KMS-11 (cell line): ENCODE data around the gene NUSAP1.

Experiments used
- H2AFZ ChIP-seq: fragments of 200-600 bp; sonication (generic); 2 replicates; pipeline ENCODE4 v1.6.1; 2016; ENCODE audit warnings: antibody characterized with exemption, mixed run types, low read depth
- H3K27ac ChIP-seq: fragments of 200-600 bp; sonication (generic); 2 replicates; pipeline ENCODE4 v1.6.1; 2016; ENCODE audit warnings: mild to moderate bottlenecking, mixed run types
- H3K27me3 ChIP-seq: fragments of 200-600 bp; sonication (generic); 2 replicates; pipeline ENCODE4 v1.6.1; 2017; ENCODE audit warnings: mild to moderate bottlenecking, low read depth, mixed run types, moderate library complexity; ENCODE audit not compliant: insufficient read depth
- H3K36me3 ChIP-seq: fragments of 200-600 bp; sonication (generic); 2 replicates; pipeline ENCODE4 v1.6.1; 2017; ENCODE audit warnings: mild to moderate bottlenecking, mixed run types; ENCODE audit not compliant: insufficient read depth
- H3K4me1 ChIP-seq: fragments of 200-600 bp; sonication (generic); 2 replicates; pipeline ENCODE4 v1.6.1; 2016; ENCODE audit warnings: mild to moderate bottlenecking, low read depth, mixed run types; ENCODE audit not compliant: poor library complexity, severe bottlenecking
- H3K4me2 ChIP-seq: fragments of 200-600 bp; sonication (generic); 2 replicates; pipeline ENCODE4 v1.7.0; 2016; ENCODE audit warnings: mild to moderate bottlenecking, mixed run types
- H3K4me3 ChIP-seq: fragments of 200-600 bp; sonication (generic); IDR thresholded peaks from 2 replicates; pipeline ENCODE4 v1.6.1; 2017; ENCODE audit warnings: low read depth, low read length, mixed read lengths; ENCODE audit not compliant: insufficient read depth
- H3K79me2 ChIP-seq: fragments of 200-600 bp; sonication (generic); 2 replicates; pipeline ENCODE4 v1.6.1; 2016; ENCODE audit warnings: low read depth, mixed run types; ENCODE audit not compliant: insufficient read depth
- H3K9ac ChIP-seq: fragments of 200-600 bp; sonication (generic); 2 replicates; pipeline ENCODE4 v1.6.1; 2016; ENCODE audit warnings: mild to moderate bottlenecking, mixed run types
- H4K20me1 ChIP-seq: fragments of 200-600 bp; sonication (generic); 2 replicates; pipeline ENCODE4 v1.6.1; 2016; ENCODE audit warnings: mild to moderate bottlenecking, mixed run types; ENCODE audit not compliant: insufficient read depth
- CTCF ChIP-seq: fragments of 200-600 bp; sonication (generic); conservative IDR thresholded peaks from 2 replicates; pipeline ENCODE4 v1.6.1; 2017; ENCODE audit warnings: low read depth, mild to moderate bottlenecking, antibody characterized with exemption, low read length, moderate library complexity, mixed read lengths

NUSAP1 gene

GRCh38 chr15:41411031-41411430 is 78.3 kb downstream of the NUSAP1 start:
- Histone ChIP-seq H4K20me1 (no peaks in the 10 kb centered on the region), H3K9ac (no peak overlapping the region), H3K79me2 (peaks cover 5% of the 10 kb centered on the region; the same call in 1 of the 2 replicates), H3K36me3 (no peaks in the 10 kb centered on the region), H2AFZ (no peak overlapping the region), H3K4me1 (peaks cover 4% of the 10 kb centered on the region), H3K27ac (no peak overlapping the region), H3K4me3 (no peak overlapping the region), H3K27me3 (no peaks in the 10 kb centered on the region), H3K4me2 (no peak overlapping the region)
- no peak for TF ChIP-seq CTCF

GRCh38 chr15:41411441-41411840 is 78.8 kb downstream of the NUSAP1 start:
- no peak overlapping the region for H3K4me3 ChIP-seq
- H3K9ac ChIP-seq, result no peak overlapping the region
- no peaks in the 10 kb centered on the region for H3K36me3 ChIP-seq
- TF ChIP-seq CTCF, result no peak
- peaks cover 9% of the 10 kb centered on the region; the same call in 1 of the 2 replicates for H3K79me2 ChIP-seq
- no peaks in the 10 kb centered on the region for H3K27me3 ChIP-seq
- no peak overlapping the region for H3K27ac ChIP-seq
- H4K20me1 ChIP-seq, result no peaks in the 10 kb centered on the region
- no peak overlapping the region for H3K4me2 ChIP-seq
- H2AFZ ChIP-seq, result no peak overlapping the region
- H3K4me1 ChIP-seq, result peaks cover 5% of the 10 kb centered on the region

GRCh38 chr15:41416128-41416741 is 83.6 kb downstream of the NUSAP1 start:
- no peaks in the 10 kb centered on the region for H3K27me3 ChIP-seq
- TF ChIP-seq CTCF, result no peak
- peak overlapping the region; percentile 62; the same call in 1 of the 2 replicates for H3K9ac ChIP-seq
- peaks cover 28% of the 10 kb centered on the region for H3K4me1 ChIP-seq
- no peaks in the 10 kb centered on the region for H3K36me3 ChIP-seq
- H3K4me3 ChIP-seq, result no peak overlapping the region
- peak overlapping the region; percentile 88 for H3K4me2 ChIP-seq
- peak overlapping the region; percentile 76 for H2AFZ ChIP-seq
- H4K20me1 ChIP-seq, result no peaks in the 10 kb centered on the region; the same call in 1 of the 2 replicates
- peaks cover 55% of the 10 kb centered on the region for H3K79me2 ChIP-seq
- H3K27ac ChIP-seq, result peak overlapping the region; percentile 53

GRCh38 chr15:41416742-41417417 is 84.2 kb downstream of the NUSAP1 start, which contains the start of gene RTF1:
Gene RTF1 (plus strand): TSS chr15:41417095. CDS start chr15:41417116, 21 bp downstream.
- peak within 1 kb of the TSS; percentile 76 for H2AFZ ChIP-seq
- peaks cover 61% of the 10 kb centered on the region for H3K79me2 ChIP-seq
- peak within 1 kb of the TSS; percentile 53 for H3K27ac ChIP-seq

More at GRCh38 chr15:41416742-41417417, 84.2 kb downstream of the NUSAP1 start, which contains the start of gene RTF1:
- no peak for TF ChIP-seq CTCF
- Histone ChIP-seq H3K4me2 (peak within 1 kb of the TSS; percentile 88), H3K9ac (peak within 1 kb of the TSS; percentile 62; the same call in 1 of the 2 replicates), H3K27me3 (no peaks in the 10 kb centered on the region), H3K4me3 (no peak within 1 kb of the TSS), H3K4me1 (peaks cover 28% of the 10 kb centered on the region), H3K36me3 (no peaks in the 10 kb centered on the region), H4K20me1 (no peaks in the 10 kb centered on the region; the same call in 1 of the 2 replicates)
